Endothelial cell of umbilical vein (primary cell): ENCODE data around the gene WDR37. TPM values are rescaled to one million over a fixed set of nuclear protein-coding genes. Genes with fewer than 3 reads are reported as not detected.

ENCODE experiments used
- BruUV-seq: library from RNA; stranded (reverse); fragments of 400-500 nt; replicated peaks from 2 replicates; lab custom pipeline; 2021; lab: Mats Ljungman, UMichigan
- CTCF ChIA-PET: fragments of 300-600, 350-600 bp; sonication (Branson Sonifier 250); formaldehyde crosslinking; loops from one replicate; lab custom pipeline; 2021; ENCODE audit warnings: antibody characterized with exemption, inconsistent platforms; lab: Charles Lee
- POLR2A ChIA-PET: fragments of 300-600, 350-600 bp; sonication (Branson Sonifier 250); formaldehyde crosslinking; loops from one replicate; lab custom pipeline; 2021; ENCODE audit warnings: antibody characterized with exemption, inconsistent platforms; lab: Charles Lee
- DNase-seq: peaks from one replicate; pipeline ENCODE4 v3.0.0-alpha.2; 2011; ENCODE audit warnings: low read depth, low spot score
- FAIRE-seq: peaks from 2 replicates; lab custom pipeline; 2011; peaks lifted over from hg19 to GRCh38; lab: Jason Lieb, UNC
- H2AFZ ChIP-seq: 2 replicates; pipeline ENCODE4 v1.6.0; 2012; ENCODE audit warnings: low read depth, low read length, control low read depth, inconsistent platforms
- H3K27ac ChIP-seq: 2 replicates; pipeline ENCODE4 v1.5.1; 2011; ENCODE audit warnings: low read depth, mild to moderate bottlenecking, control low read depth, low read length, moderate library complexity; ENCODE audit not compliant: insufficient read depth
- H3K27me3 ChIP-seq, 2 experiments: 2 replicates each; pipeline versions ENCODE4 v1.6.0 to v1.6.1; 2011; ENCODE audit warnings: low read length in 2 of 2, mixed read lengths in 1 of 2; ENCODE audit not compliant: control insufficient read depth in 2 of 2, insufficient read depth in 2 of 2
- H3K36me3 ChIP-seq, 2 experiments: 2 replicates in 1 of 2; 3 replicates in 1 of 2; pipeline ENCODE4 v1.5.1; 2011; ENCODE audit warnings: low read length in 2 of 2, mild to moderate bottlenecking in 1 of 2, moderate library complexity in 1 of 2; ENCODE audit not compliant: control insufficient read depth in 2 of 2, insufficient read depth in 2 of 2; ENCODE audit errors: extremely low read depth in 1 of 2
- H3K4me1 ChIP-seq: 3 replicates; pipeline ENCODE4 v1.5.1; 2011; ENCODE audit warnings: mild to moderate bottlenecking, low read length; ENCODE audit not compliant: control insufficient read depth, insufficient read depth; ENCODE audit errors: extremely low read depth
- H3K4me2 ChIP-seq: 2 replicates; pipeline ENCODE4 v1.6.1; 2011; ENCODE audit warnings: low read length, control low read depth, mixed read lengths; ENCODE audit not compliant: insufficient read depth
- H3K4me3 ChIP-seq, 3 experiments: fragments of 200-600 bp in 1 of 3; sonication (generic), shearing (Covaris generic) in 1 of 3; replicated peaks in 1 of 3; 2 replicates each; pipeline ENCODE4 v1.5.1; 2011 to 2016; ENCODE audit warnings: control low read depth in 3 of 3, low read length in 3 of 3, mild to moderate bottlenecking in 2 of 3, inconsistent platforms in 1 of 3, low read depth in 1 of 3, moderate library complexity in 1 of 3; ENCODE audit not compliant: insufficient read depth in 1 of 3
- H3K79me2 ChIP-seq: 2 replicates; pipeline ENCODE4 v1.6.0; 2012; ENCODE audit warnings: low read length, inconsistent platforms; ENCODE audit not compliant: control insufficient read depth, insufficient read depth
- H3K9ac ChIP-seq: replicated peaks from 2 replicates; pipeline ENCODE3; 2011; ENCODE audit warnings: low read length, control low read depth; ENCODE audit not compliant: insufficient read depth; ENCODE audit errors: extremely low read depth
- H3K9me1 ChIP-seq: replicated peaks from 3 replicates; pipeline ENCODE4 v1.6.0; 2011; ENCODE audit warnings: mild to moderate bottlenecking, low read length; ENCODE audit not compliant: control insufficient read depth, insufficient read depth; ENCODE audit errors: extremely low read depth
- H3K9me3 ChIP-seq: replicated peaks from 2 replicates; pipeline ENCODE4 v1.5.1; 2012; ENCODE audit warnings: low read length, inconsistent platforms; ENCODE audit not compliant: control insufficient read depth, insufficient read depth
- H4K20me1 ChIP-seq: replicated peaks from 2 replicates; pipeline ENCODE3; 2011; ENCODE audit warnings: mild to moderate bottlenecking, low read length; ENCODE audit not compliant: control insufficient read depth, insufficient read depth; ENCODE audit errors: extremely low read depth
- CTCF ChIP-seq, 2 donors: IDR thresholded peaks; 1 replicate in 1 of 2; 2 replicates in 1 of 2; pipeline ENCODE4 v1.5.1; 2011; ENCODE audit warnings: low read length in 2 of 2, mild to moderate bottlenecking in 2 of 2, moderate library complexity in 2 of 2, control low read depth in 1 of 2, inconsistent platforms in 1 of 2, low read depth in 1 of 2; ENCODE audit not compliant: insufficient read depth in 1 of 2; ENCODE audit errors: extremely low read depth in 1 of 2
- EZH2 ChIP-seq: IDR thresholded peaks from 2 replicates; pipeline ENCODE4 v1.6.1; 2012; ENCODE audit warnings: borderline replicate concordance, low read depth, mild to moderate bottlenecking, moderate library complexity, low read length, inconsistent platforms; ENCODE audit not compliant: severe bottlenecking
- FOS ChIP-seq: IDR thresholded peaks from 2 replicates; pipeline ENCODE4 v1.6.1; 2011; ENCODE audit warnings: mild to moderate bottlenecking, low read length, moderate library complexity, borderline replicate concordance; ENCODE audit not compliant: insufficient read depth
- GATA2 ChIP-seq: IDR thresholded peaks from 2 replicates; pipeline ENCODE4 v1.7.0; 2011; ENCODE audit warnings: low read depth, mild to moderate bottlenecking, moderate library complexity, mixed read lengths, low read length; ENCODE audit not compliant: insufficient read length, insufficient read depth
- JUN ChIP-seq: IDR thresholded peaks from 2 replicates; pipeline ENCODE4 v1.6.1; 2011; ENCODE audit warnings: borderline replicate concordance, low read depth; ENCODE audit not compliant: insufficient read length, insufficient read depth
- MYC ChIP-seq: IDR thresholded peaks from one replicate; pipeline ENCODE4 v1.6.1; 2011; ENCODE audit warnings: mild to moderate bottlenecking, low read depth, low read length
- POLR2A ChIP-seq: IDR thresholded peaks from 2 replicates; pipeline ENCODE4 v1.6.1; 2012; ENCODE audit warnings: low read depth, mild to moderate bottlenecking, control low read depth, low read length
- POLR2AphosphoS5 ChIP-seq: IDR thresholded peaks from 2 replicates; pipeline ENCODE4 v1.6.1; 2012; ENCODE audit warnings: low read depth, mild to moderate bottlenecking, control low read depth, low read length, moderate library complexity; ENCODE audit not compliant: insufficient read depth
- dilution Hi-C: fragments of 300-500 bp; cut with MboI; formaldehyde crosslinking; loops from one replicate; pipeline ENCODE4 v1.15.0; 2019; ENCODE audit warnings: low sequenced_read_pairs; ENCODE audit not compliant: extremely low pct_ligation_motif_present
- intact Hi-C: fragments of 100-400 bp; cut with micrococcal nuclease; formaldehyde crosslinking; loops from one replicate; pipeline ENCODE4 v1.10.0; 2022
- polyA plus RNA-seq, 4 experiments: library from polyadenylated mRNA; depleted of rRNA in 3 of 4; stranded (reverse) in 3 of 4; unstranded in 1 of 4; fragments of >200 nt; gene quantifications; 2 replicates each; pipeline versions ENCODE4 v1.2.1 to v1.2.3, GENCODE V29; 2011 to 2012; ENCODE audit warnings: missing spikeins in 1 of 4
- total RNA-seq: library from RNA; stranded (reverse); gene quantifications from 2 replicates; pipeline ENCODE4 v1.2.3, GENCODE V29; 2021
- TF ChIP-seq, protein P1 (sequence below): IDR thresholded peaks from 2 replicates; pipeline ENCODE4 v1.6.1; 2011; ENCODE audit not compliant: insufficient read depth, insufficient read length

WDR37 gene
- total and polyA plus RNA-seq, 2 donors (not counting 3 experiments of a cell fraction or from before 2014, with no cell fraction given), result 21.7 to 25.5 TPM

DNA sequence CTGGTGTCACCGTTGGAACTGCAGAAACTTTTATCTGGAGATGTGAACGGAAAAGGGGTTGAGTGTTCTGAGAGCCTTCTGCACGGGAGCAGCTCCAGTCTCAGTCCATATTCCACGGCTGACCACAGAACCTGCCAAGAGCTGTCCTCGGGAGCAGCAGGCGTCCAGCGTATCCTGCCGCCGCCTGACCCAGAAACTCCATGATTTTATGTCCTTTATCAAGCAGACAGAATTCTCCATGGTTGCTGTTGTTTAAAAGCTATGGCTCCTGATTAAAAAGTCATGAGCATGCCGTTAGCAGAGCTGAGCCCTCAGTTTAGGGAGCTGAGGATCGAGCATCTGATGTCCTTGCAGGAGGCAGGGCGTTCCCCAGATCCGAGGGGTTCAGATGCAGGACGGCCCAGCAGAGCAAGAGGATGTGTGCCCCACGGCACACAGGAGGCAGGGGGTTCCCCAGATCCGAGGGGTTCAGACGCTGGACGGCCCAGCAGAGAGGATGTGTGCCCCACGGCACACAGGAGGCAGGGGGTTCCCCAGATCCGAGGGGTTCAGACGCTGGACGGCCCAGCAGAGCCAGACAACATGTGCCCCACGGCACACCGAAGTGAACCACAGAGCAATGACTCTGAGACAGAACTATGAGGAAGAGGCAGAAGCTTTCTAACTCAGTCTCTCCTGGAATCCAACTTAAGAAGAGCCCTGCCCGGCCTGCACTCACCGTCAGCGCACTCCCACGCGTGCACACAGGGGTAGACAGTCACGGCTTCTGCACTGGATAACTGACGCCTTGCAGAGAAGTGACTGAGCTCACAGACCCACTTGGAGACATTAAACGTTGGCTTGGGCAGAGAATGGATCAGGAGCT lies 96.4 kb downstream of the WDR37 start:
- Histone ChIP-seq H3K27ac (no peak overlapping the region), H3K79me2 (no peaks in the 10 kb centered on the region), H3K9me3 (no peaks in the 10 kb centered on the region), H3K9me1 (no peaks in the 10 kb centered on the region), H3K4me1 (no peaks in the 10 kb centered on the region), H2AFZ (no peak overlapping the region), H4K20me1 (no peaks in the 10 kb centered on the region), H3K36me3 (no peaks in the 10 kb centered on the region), H3K4me3 (no peak overlapping the region), H3K4me2 (no peak overlapping the region), H3K9ac (no peak overlapping the region), H3K27me3 (no peaks in the 10 kb centered on the region)
- ChIA-PET POLR2A (no interaction called here), CTCF (no interaction called here)
- dilution Hi-C loops, result no loop called here
- intact Hi-C loops, result no loop called here
- TF ChIP-seq POLR2A, result no peak
- TF ChIP-seq CTCF (IDR thresholded peaks at IDR 0.05; ENCODE audit: extremely low read depth in 1 of 2, insufficient read depth in 1 of 2, low read depth in 1 of 2, low read length in 2 of 2), result no peak
- TF ChIP-seq JUN, result no peak
- no peak for TF ChIP-seq FOS
- TF ChIP-seq, protein P1, sequence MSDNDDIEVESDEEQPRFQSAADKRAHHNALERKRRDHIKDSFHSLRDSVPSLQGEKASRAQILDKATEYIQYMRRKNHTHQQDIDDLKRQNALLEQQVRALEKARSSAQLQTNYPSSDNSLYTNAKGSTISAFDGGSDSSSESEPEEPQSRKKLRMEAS, result no peak
- no peak for TF ChIP-seq MYC
- no peak for TF ChIP-seq POLR2AphosphoS5
- TF ChIP-seq EZH2, result no peak
- TF ChIP-seq GATA2, result no peak
- no peak for FAIRE-seq
- no peak for DNase-seq
- BruUV-seq, result no TSS peak
